Peyer's patch (tissue), 4 donors: ENCODE data around the gene SLC16A11. TPM values are rescaled to one million over a fixed set of nuclear protein-coding genes. Genes with fewer than 3 reads are reported as not detected.

Source experiments
- DNase-seq, 3 donors: peaks; one replicate each; pipeline ENCODE4 v3.0.0-alpha.2; 2017 to 2019
- H3K27ac ChIP-seq, 4 donors: fragments of 200-600 bp; sonication (generic); one replicate each; pipeline ENCODE4 v1.5.1; 2016 to 2019
- H3K27me3 ChIP-seq, 2 donors: fragments of 200-600 bp; sonication (generic); one replicate each; pipeline ENCODE4 v1.5.1; 2019
- H3K36me3 ChIP-seq, 3 donors: fragments of 200-600 bp; sonication (generic); one replicate each; pipeline ENCODE4 v1.5.1; 2016 to 2019
- H3K4me1 ChIP-seq, 4 donors: fragments of 200-600 bp; sonication (generic); one replicate each; pipeline ENCODE4 v1.5.1; 2016 to 2019
- H3K4me3 ChIP-seq, 4 donors: fragments of 200-600 bp; sonication (generic); 1 replicate in 3 of 4; 2 replicates in 1 of 4; pipeline ENCODE4 v1.5.1; 2016 to 2019; ENCODE audit warnings: mild to moderate bottlenecking in 1 of 4
- H3K9me3 ChIP-seq, 4 donors: fragments of 200-600 bp; sonication (generic); one replicate each; pipeline ENCODE4 v1.5.1; 2016 to 2019; ENCODE audit warnings: mild to moderate bottlenecking in 1 of 4
- POLR2A ChIP-seq, 2 donors: fragments of 450-650 bp; IDR thresholded peaks; one replicate each; pipeline ENCODE4 v1.5.1; 2017; ENCODE audit warnings: antibody characterized with exemption in 2 of 2, mild to moderate bottlenecking in 2 of 2, moderate library complexity in 2 of 2
- total RNA-seq, 4 donors: library from RNA; depleted of rRNA; stranded (reverse); fragments of >200 nt; gene quantifications; one replicate each; pipeline ENCODE4 v1.1.0, GENCODE V29; 2016
- TF ChIP-seq, protein P1 (sequence below), 6 experiments: fragments of 450-650 bp in 4 of 6; fragments of 200-600 bp in 2 of 6; sonication (generic) in 1 of 6; IDR thresholded peaks; one replicate each; pipeline ENCODE4 v1.5.1; 2017 to 2019; ENCODE audit warnings: antibody characterized with exemption in 6 of 6, mild to moderate bottlenecking in 3 of 6, moderate library complexity in 1 of 6

SLC16A11 gene
- total RNA-seq, 4 donors from 2014 or later: 0.94 to 1.1 TPM; not detected in 2

DNA sequence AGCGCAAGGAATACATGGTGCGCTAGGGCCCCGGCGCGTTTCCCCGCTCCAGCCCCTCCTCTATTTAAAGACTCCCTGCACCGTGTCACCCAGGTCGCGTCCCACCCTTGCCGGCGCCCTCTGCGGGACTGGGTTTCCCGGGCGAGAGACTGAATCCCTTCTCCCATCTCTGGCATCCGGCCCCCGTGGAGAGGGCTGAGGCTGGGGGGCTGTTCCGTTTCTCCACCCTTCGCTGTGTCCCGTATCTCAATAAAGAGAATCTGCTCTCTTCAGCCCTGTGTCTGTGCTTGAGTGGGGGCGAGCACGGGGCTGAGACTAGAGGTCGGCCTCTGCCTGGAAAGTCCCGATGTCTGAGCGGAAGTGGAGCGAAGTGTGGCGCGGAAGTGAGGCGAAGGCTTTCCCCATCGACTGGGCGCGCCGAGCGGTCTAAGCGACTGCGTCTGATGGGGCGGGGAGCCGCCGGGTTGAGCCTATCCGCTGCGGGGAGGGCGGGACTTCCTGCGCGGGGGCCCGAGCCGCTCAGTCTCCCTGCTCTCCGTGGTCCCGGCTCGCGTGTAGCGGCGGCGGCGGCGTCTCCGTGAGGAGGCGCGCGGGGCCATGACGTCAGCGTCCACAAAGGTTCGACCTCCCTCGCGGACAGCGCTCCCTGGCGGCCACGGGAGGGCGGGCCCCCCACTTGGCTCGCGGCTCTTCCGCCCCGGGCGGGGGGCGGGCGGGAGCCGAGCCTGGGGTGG is 29.5 kb downstream of the SLC16A11 start:
- no peaks in the 10 kb centered on the region for H3K9me3 ChIP-seq
- peak overlapping the region; percentile 92 to 98 (median 96) for H3K27ac ChIP-seq
- TF ChIP-seq, protein P1, sequence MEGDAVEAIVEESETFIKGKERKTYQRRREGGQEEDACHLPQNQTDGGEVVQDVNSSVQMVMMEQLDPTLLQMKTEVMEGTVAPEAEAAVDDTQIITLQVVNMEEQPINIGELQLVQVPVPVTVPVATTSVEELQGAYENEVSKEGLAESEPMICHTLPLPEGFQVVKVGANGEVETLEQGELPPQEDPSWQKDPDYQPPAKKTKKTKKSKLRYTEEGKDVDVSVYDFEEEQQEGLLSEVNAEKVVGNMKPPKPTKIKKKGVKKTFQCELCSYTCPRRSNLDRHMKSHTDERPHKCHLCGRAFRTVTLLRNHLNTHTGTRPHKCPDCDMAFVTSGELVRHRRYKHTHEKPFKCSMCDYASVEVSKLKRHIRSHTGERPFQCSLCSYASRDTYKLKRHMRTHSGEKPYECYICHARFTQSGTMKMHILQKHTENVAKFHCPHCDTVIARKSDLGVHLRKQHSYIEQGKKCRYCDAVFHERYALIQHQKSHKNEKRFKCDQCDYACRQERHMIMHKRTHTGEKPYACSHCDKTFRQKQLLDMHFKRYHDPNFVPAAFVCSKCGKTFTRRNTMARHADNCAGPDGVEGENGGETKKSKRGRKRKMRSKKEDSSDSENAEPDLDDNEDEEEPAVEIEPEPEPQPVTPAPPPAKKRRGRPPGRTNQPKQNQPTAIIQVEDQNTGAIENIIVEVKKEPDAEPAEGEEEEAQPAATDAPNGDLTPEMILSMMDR (IDR thresholded peaks at IDR 0.05): peak; percentile 63 to 98 (median 88)
- peak; percentile 93 to 94 for TF ChIP-seq POLR2A (IDR thresholded peaks at IDR 0.05)
- H3K4me1 ChIP-seq: peaks cover 4 to 62% (median 26%) of the 10 kb centered on the region in 4 donors
- peak overlapping the region; percentile 65 to 88 (median 78) for H3K4me3 ChIP-seq
- H3K27me3 ChIP-seq: no peaks in the 10 kb centered on the region
- peaks cover 0 to 4% (median 0%) of the 10 kb centered on the region in 3 donors for H3K36me3 ChIP-seq
- peak; percentile 99 for DNase-seq

DNA sequence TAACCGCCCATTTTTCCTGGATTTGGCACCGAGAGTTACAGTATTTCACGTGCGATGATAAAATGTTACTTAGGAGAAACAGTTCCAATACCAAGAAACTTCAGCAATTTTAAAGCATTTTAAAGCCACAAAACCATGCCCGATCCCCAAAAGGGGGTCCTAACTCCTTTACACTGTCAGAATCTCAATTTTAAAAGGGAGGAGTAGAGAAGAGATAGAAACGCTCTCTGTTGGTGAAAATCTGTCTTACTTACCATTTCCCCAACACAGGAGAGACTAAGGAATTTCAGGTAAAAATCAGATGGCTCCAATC is 32.0 kb downstream of the SLC16A11 start:
- Histone ChIP-seq H3K9me3 (no peaks in the 10 kb centered on the region), H3K4me3 (peak overlapping the region; percentile 65 to 88 (median 78)), H3K4me1 (peaks cover 4 to 53% (median 23%) of the 10 kb centered on the region in 4 donors), H3K36me3 (peaks cover 0 to 6% (median 0%) of the 10 kb centered on the region in 3 donors), H3K27ac (peak overlapping the region; percentile 92 to 98 (median 96)), H3K27me3 (no peaks in the 10 kb centered on the region)
- no peak for DNase-seq
- TF ChIP-seq, protein P1 (IDR thresholded peaks at IDR 0.05): no peak
- no peak for TF ChIP-seq POLR2A (IDR thresholded peaks at IDR 0.05)

DNA sequence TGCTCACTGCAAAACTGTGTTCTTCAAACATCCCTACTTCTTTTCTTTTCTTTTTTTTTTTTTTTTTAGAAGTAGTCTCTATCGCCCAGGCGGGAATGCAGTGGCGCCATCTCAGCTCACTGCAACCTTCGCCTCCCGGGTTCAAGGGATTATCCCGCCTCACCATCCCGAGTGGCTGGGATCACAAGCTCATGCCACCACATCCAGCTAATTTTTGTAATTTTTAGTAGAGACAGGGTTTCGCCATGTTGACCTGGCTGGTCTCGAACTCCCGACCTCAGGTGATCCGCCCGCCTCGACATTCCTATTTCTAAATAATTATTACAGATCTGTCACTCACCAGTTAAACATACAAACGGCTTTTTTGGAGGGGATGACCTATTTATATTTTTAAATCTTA is 32.5 kb downstream of the SLC16A11 start:
- H3K27ac ChIP-seq: peak overlapping the region in 2 of 4 donors; percentile 94 to 98
- H3K27me3 ChIP-seq: no peaks in the 10 kb centered on the region
- no peaks in the 10 kb centered on the region for H3K9me3 ChIP-seq
- H3K4me1 ChIP-seq: peaks cover 4 to 48% (median 23%) of the 10 kb centered on the region in 4 donors
- no peak for DNase-seq
- H3K4me3 ChIP-seq: peak overlapping the region; percentile 65 to 88 (median 78)
- TF ChIP-seq, protein P1 (IDR thresholded peaks at IDR 0.05): no peak
- TF ChIP-seq POLR2A (IDR thresholded peaks at IDR 0.05): no peak
- H3K36me3 ChIP-seq: peaks cover 0 to 8% (median 0%) of the 10 kb centered on the region in 3 donors

DNA sequence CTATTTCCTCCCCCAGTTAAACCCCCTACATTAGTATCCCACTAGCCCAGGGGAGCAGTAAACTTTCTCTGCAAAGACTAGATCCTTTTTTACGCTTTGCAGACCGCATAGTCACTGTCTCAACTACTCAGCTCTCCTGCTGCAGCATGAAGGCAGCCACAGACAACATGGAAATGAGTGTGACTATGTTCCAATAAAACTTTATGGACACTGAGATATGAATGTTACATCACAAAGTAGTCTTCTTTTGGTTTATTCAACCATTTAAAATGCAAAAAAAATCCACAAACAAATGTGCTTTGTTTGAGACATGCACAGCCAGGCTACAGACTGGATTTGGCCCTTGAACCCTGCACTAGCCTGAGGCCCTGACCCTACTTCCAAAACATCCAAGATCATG is 33.4 kb downstream of the SLC16A11 start:
- Histone ChIP-seq H3K27ac (no peak overlapping the region), H3K36me3 (peaks cover 0 to 11% (median 0%) of the 10 kb centered on the region in 3 donors), H3K27me3 (no peaks in the 10 kb centered on the region), H3K4me1 (peaks cover 4 to 40% (median 22%) of the 10 kb centered on the region in 4 donors), H3K4me3 (peak overlapping the region in 1 of 4 donors; percentile 78), H3K9me3 (no peaks in the 10 kb centered on the region)
- TF ChIP-seq, protein P1 (IDR thresholded peaks at IDR 0.05): no peak
- TF ChIP-seq POLR2A (IDR thresholded peaks at IDR 0.05): no peak
- DNase-seq: no peak

DNA sequence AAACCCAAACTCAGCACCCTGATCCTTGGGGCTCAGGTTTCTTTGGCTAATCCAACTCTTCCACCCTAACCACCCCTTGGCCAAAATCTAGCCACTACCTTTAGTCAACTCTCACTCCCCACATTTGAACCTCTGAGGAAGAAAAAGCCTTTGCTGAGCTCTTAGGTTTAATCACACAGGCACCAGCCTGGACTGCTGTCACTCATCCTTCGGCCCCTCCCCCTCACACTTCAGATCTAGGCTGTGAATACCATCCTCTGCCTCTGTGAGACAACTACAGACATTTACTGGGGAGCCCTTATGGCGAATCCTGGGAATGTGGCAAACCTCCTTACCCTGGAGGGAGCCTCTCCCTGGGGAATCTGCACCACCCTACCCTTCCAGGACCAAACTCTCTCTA is 36.7 kb downstream of the SLC16A11 start:
- no peak for TF ChIP-seq POLR2A (IDR thresholded peaks at IDR 0.05)
- TF ChIP-seq, protein P1 (IDR thresholded peaks at IDR 0.05): no peak
- no peak overlapping the region for H3K4me3 ChIP-seq
- no peaks in the 10 kb centered on the region for H3K9me3 ChIP-seq
- H3K36me3 ChIP-seq: peaks cover 0 to 27% (median 0%) of the 10 kb centered on the region in 3 donors
- DNase-seq: no peak
- no peak overlapping the region for H3K27ac ChIP-seq
- peaks cover 4 to 25% (median 11%) of the 10 kb centered on the region in 4 donors for H3K4me1 ChIP-seq
- no peaks in the 10 kb centered on the region for H3K27me3 ChIP-seq
